Heart left ventricle (tissue), 13 donors: Measurements from ENCODE around the gene TRPV6.

Source experiments
- POLR2A ChIP-seq, 2 donors: fragments of 450-650 bp; IDR thresholded peaks; one replicate each; pipeline ENCODE4 v1.6.1; 2017; ENCODE audit warnings: antibody characterized with exemption in 2 of 2, mild to moderate bottlenecking in 2 of 2, moderate library complexity in 2 of 2
- TF ChIP-seq, protein P1 (sequence below), 12 donors: fragments of 200-600 bp; sonication (generic) in 4 of 12; IDR thresholded peaks; one replicate each; pipeline versions ENCODE4 v1.5.0 to v1.8.0; 2018 to 2022; ENCODE audit warnings: antibody characterized with exemption in 12 of 12, mild to moderate bottlenecking in 5 of 12
- donor health status: ischemic (EF 13 %, LVEDD 7.1; RV severe dilation, severe dysfunction).
- donor health status: DM: no; HTN: yes; CAD: no.
- donor health status: DM: no; HTN: no; CAD: no.
- donor health status: ischemic (EF 25% LVEDD 6.9; RV normal size, moderate dysfunction).
- donor health status: ischemic (EF 25% LVEDD 5.7; RV mildly dilated, moderate dysfunction).
- donor health status: ischemic (EF 35%, LVEDD 5.7; RV mildly dilated, moderate dysfunction).
- donor health status: nonischemic (EF 11% LVEDD 7.7; RV severe dilation, severe dysfunction).
- donor health status: DM: yes; HTN: yes; CAD: no.
- donor health status: PGD.
- donor health status: ischemic (EF 29% LVEDD 5.4; RV normal size, mild dysfunction).
- donor health status: nonischemic (EF 23%, LVEDD 6.1; RV moderate dilation, normal function).

DNA sequence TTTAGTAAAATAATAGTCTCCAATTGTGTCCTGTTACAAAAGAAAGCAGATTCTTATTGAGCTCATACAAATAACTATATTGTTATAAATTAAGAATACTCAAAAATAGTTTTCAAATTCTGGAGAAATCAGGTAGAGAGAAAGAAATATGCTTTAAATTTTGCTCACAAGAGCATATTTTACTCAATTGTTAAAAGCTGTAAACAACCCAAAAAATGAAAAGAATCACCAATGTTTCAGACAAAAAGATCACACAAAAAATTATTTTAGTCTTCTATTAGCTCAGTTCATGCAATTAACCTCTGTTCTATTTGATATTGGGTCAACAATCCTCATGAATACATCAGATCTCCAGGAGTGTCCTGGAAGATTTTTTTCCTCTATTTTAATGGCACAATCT, 18.6 kb upstream of the TRPV6 start:
- TF ChIP-seq POLR2A (IDR thresholded peaks at IDR 0.05): no peak
- TF ChIP-seq, protein P1, sequence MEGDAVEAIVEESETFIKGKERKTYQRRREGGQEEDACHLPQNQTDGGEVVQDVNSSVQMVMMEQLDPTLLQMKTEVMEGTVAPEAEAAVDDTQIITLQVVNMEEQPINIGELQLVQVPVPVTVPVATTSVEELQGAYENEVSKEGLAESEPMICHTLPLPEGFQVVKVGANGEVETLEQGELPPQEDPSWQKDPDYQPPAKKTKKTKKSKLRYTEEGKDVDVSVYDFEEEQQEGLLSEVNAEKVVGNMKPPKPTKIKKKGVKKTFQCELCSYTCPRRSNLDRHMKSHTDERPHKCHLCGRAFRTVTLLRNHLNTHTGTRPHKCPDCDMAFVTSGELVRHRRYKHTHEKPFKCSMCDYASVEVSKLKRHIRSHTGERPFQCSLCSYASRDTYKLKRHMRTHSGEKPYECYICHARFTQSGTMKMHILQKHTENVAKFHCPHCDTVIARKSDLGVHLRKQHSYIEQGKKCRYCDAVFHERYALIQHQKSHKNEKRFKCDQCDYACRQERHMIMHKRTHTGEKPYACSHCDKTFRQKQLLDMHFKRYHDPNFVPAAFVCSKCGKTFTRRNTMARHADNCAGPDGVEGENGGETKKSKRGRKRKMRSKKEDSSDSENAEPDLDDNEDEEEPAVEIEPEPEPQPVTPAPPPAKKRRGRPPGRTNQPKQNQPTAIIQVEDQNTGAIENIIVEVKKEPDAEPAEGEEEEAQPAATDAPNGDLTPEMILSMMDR (IDR thresholded peaks at IDR 0.05): no peak
